Fibroblast of the conjunctiva (primary cell): ENCODE data around the gene WNT2B.
A peak's percentile ranks its signal among the peaks of the same experiment; 100 is the strongest.
"Not testable (repeated sequence)": the region's sequence is repeated elsewhere in the genome, so short reads cannot be mapped to it uniquely, and the experiment has no call there.

Source experiments
- DNase-seq: peaks from one replicate; pipeline ENCODE4 v3.0.0-alpha.2; 2010; ENCODE audit warnings: low read depth

WNT2B gene

GRCh38 chr1:112508278-112509004 lies at the start of gene WNT2B:
Gene WNT2B, plus strand, starts transcription at chr1:112508965. Its CDS starts 298 bp downstream, at chr1:112509263.
- no peak for DNase-seq

GRCh38 chr1:112460615-112461014 lies 48.1 kb upstream of the WNT2B start:
- no peak for DNase-seq

DNA sequence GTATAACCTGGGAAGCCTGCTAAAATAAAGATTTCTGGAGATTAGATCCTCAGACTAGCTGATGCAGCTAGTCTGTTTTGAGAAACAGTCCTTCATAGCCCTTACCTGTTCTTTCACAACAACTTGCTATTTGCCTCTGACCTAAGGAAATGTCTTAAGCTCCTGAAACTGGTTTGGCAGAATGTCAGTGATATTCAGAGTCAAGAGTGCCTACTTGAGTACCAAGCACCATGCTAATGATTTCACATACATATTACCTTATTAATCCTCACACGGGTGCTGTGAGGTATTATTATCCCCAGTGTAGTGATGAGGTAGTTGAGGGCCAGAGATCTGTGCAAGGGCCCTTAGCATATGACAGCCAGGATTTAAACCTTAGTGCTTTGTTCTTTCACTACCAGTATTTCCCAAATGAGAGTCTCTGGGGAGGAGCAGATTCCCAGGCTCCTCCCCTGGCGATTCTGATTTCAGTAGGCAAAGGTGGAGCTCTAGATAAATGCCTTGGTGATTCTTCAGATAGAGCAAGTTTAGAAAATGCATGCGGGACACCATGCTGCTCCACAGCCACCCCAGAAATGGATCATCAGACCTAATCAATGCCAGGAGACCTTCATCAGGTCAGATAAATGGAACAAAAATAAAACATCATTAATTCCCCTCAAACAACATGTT lies 47.4 kb upstream of the WNT2B start:
- no peak for DNase-seq

- no peak for DNase-seq
These were observed 45.8 kb upstream of the WNT2B start for GRCh38 chr1:112462953-112463279.

- no peak for DNase-seq
These were observed 44.3 kb upstream of the WNT2B start for GRCh38 chr1:112464501-112464900.

- no peak for DNase-seq
These were observed 43.6 kb upstream of the WNT2B start for GRCh38 chr1:112465122-112465521.

GRCh38 chr1:112466078-112466660 lies 42.6 kb upstream of the WNT2B start:
- peak; percentile 95 for DNase-seq

DNA sequence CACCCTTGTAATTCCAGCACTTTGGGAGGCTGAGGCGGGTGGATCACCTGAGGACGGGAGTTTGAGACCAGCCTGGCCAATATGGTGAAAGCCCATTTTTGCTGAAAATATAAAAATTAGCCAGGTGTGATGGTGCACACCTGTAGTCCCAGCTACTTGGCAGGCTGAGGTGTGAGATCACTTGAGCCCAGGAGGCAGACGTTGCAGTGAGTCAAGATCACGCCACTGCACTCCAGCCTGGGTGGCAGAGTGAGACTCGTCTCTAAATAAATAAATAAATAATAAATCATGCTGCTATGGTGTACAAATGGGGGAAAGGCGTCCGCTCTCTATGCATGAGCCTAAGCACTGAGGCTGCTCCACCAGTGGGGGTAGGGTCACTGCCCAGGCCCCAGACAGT lies 38.4 kb upstream of the WNT2B start:
- not testable (repeated sequence) for DNase-seq

- DNase-seq, result no peak
These were observed 37.8 kb upstream of the WNT2B start for GRCh38 chr1:112470966-112471365.

DNA sequence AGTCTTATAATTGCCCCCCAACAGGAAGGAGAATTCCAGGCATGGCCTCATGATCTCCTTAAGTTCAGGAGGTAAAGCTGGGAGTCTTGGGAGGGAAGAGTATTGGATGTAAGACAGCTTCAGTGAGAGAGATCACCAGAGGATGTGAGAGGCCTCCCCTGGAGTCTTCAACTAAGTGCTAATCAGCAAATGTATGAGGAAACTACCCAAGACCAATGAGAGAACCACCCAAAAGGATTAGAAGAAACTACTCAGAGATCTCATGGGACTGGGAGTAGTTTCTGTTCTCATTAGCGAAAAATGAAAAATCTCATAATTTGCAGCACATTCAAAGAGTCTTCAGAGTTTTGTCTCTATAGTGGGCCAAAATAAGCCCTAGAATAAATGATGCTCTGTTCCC lies 36.6 kb upstream of the WNT2B start:
- no peak for DNase-seq

DNA sequence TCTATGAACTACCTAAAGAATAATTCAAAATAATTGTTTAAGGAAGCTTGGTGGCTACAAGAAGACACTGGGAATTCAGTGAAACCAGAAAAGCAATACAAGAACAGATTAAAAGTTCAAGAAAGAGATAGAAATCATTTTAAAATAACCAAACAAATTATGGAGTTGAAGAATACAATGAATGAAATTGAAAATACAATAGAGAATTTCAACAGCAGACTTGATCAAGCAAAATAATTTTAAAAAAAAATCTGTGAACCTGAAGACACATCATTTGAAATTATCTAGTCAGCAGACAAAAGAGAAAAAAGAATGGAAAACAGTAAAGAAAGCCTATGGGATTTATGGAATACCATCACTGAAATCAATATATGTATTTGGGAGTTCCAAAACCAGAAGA lies 31.2 kb upstream of the WNT2B start:
- DNase-seq, result no peak

GRCh38 chr1:112478314-112478713 lies 30.5 kb upstream of the WNT2B start:
- no peak for DNase-seq

GRCh38 chr1:112486063-112486462 lies 22.7 kb upstream of the WNT2B start:
- not testable (repeated sequence) for DNase-seq

- DNase-seq, result not testable (repeated sequence)
These were observed 21.1 kb upstream of the WNT2B start for GRCh38 chr1:112487686-112488085.

DNA sequence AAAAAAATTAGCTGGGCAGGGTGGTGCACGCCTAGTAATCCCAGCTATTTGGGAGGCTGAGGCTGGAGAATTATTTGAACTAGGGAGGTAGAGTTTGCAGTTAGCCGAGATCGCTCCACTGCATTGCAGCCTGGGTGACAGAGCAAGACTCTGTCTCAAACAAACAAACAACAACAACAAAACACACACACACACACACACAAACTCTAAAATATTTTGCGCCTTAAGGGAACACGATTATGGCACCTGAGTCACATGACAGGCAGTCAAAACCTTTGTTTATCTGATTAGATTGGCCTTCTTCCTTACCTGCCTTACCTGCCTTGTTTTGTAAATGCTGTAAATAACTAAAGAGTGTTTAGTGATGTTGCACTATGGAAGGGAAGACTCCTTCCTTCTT lies 20.6 kb upstream of the WNT2B start:
- no peak for DNase-seq

DNA sequence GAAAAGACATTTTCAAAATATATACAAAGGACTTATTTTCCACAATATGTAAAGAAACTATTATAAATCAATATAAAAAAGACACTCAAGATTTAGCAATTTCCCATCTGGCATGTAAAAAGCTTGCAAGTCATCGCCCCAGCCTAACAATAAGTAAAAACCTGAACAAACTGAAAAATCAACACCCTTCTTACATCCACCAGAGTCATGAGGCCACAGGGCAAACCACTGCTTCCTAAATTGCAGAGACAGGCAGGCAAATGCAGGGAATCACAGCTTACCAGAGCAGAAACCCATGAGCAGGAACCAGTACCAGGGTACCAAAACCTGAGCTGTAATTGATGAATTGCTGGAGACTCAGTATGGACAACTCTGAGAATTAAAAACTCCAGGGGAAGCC lies 16.7 kb upstream of the WNT2B start:
- no peak for DNase-seq

- DNase-seq, result no peak
These were observed 15.4 kb upstream of the WNT2B start for GRCh38 chr1:112493351-112493750.

- no peak for DNase-seq
These were observed 12.5 kb upstream of the WNT2B start for GRCh38 chr1:112496290-112496689.

GRCh38 chr1:112501810-112502641 lies 6.7 kb upstream of the WNT2B start:
- peak; percentile 66 for DNase-seq

DNA sequence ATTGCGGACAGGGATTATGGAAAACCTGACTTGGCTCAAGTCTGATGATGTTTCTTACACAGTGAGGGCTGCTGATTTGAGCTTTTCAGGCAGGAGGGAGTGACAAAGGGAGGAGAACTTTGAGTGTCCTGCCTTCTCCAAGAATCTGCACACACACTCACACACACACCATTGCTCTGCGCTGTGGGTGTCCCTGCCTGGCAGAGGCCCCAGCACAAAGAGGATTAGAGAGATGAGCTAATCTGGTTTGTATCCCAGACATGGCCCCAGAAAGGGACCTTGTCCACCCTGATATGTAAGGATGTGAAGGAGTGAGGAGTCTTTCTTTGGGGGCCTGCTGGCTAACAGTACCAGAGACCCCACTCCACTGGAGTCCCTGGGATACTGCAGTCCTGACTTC lies 5.9 kb upstream of the WNT2B start:
- peak; percentile 34 for DNase-seq

DNA sequence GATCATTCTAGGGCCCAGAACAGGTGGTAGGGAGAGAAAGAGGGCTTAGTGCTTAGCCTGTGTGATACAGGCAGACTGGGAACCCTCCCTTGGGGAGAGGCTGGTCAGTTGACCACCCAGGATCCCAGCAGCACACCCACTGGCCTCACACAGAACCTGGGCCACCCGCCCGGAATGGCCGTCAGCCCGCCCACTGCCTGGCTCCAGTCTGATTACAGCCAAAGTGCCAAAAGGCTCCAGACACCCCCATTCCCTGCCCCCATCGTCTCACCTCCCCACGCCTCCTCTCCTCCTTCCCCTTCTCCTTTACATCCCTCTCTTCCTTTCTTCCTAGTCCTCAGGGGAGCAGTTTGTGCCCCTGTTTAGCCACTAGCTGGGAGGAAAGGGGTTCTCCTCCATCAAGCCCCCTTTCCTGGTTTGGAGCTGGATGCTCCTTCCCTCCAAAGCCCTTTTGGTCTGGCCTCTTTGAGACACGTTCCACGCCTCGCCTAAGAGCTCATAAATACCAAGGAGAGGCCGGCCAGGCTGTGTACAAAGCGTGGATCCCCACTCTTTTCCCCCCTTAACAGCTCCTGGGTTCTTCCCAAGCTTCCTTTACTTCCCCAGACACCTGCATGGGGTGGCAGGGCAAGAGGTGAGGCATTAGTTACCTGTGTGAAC lies 4.6 kb upstream of the WNT2B start:
- DNase-seq, result no peak
